ENCODE data around the gene UNC5C.

GRCh38 chr4:95197353-95197752 lies 351.4 kb downstream of the UNC5C start:
- TF ChIP-seq CTCF (IDR thresholded peaks at IDR 0.05; ENCODE audit: poor library complexity) (no peak), EZH2 (IDR thresholded peaks at IDR 0.05; ENCODE audit: borderline replicate concordance) (no peak)

Data from hepatocyte (in vitro differentiated cells).